H1 (cell line): ENCODE data around the gene SCOC. TPM values are rescaled to one million over a fixed set of nuclear protein-coding genes. Genes with fewer than 3 reads are reported as not detected.

ENCODE experiments used
- CTCF ChIA-PET: fragments of 300-600 bp; sonication (Branson Sonifier 250); formaldehyde crosslinking; loops from one replicate; lab custom pipeline; 2021; ENCODE audit not compliant: partially characterized antibody; lab: Charles Lee
- POLR2A ChIA-PET: fragments of 300-600 bp; sonication (Branson Sonifier 250); formaldehyde crosslinking; loops from one replicate; lab custom pipeline; 2021; ENCODE audit warnings: inconsistent platforms; ENCODE audit not compliant: partially characterized antibody; lab: Charles Lee
- DNase-seq, 2 experiments: peaks; one replicate each; pipeline versions ENCODE4 v3.0.0 to v3.0.0-alpha.2; 2010 to 2022; ENCODE audit warnings: low spot score in 2 of 2, low read depth in 1 of 2, mixed read lengths in 1 of 2
- FAIRE-seq: peaks from 2 replicates; lab custom pipeline; 2011; peaks lifted over from hg19 to GRCh38; lab: Jason Lieb, UNC
- H2AFZ ChIP-seq: 2 replicates; pipeline ENCODE4 v1.8.1; 2012; ENCODE audit warnings: low read length, inconsistent platforms
- H2AK5ac ChIP-seq: 2 replicates; pipeline ENCODE4 v1.6.1; 2013; ENCODE audit warnings: low read depth, low read length
- H2BK120ac ChIP-seq: replicated peaks from 2 replicates; pipeline ENCODE3; 2013; ENCODE audit warnings: low read depth, low read length, inconsistent platforms
- H2BK12ac ChIP-seq: 2 replicates; pipeline ENCODE4 v1.6.1; 2013; ENCODE audit warnings: low read depth, low read length
- H2BK15ac ChIP-seq: 2 replicates; pipeline ENCODE4 v1.6.1; 2013; ENCODE audit warnings: low read length
- H2BK20ac ChIP-seq: 2 replicates; pipeline ENCODE4 v1.6.1; 2013; ENCODE audit warnings: low read length
- H2BK5ac ChIP-seq: 2 replicates; pipeline ENCODE4 v1.6.1; 2013; ENCODE audit warnings: low read depth, low read length
- H3K14ac ChIP-seq: 2 replicates; pipeline ENCODE4 v1.6.1; 2013; ENCODE audit warnings: inconsistent platforms; ENCODE audit not compliant: insufficient read length
- H3K18ac ChIP-seq: 2 replicates; pipeline ENCODE4 v1.6.1; 2013; ENCODE audit warnings: low read length; ENCODE audit errors: extremely low read depth
- H3K23ac ChIP-seq: 2 replicates; pipeline ENCODE4 v1.6.1; 2013; ENCODE audit warnings: inconsistent platforms; ENCODE audit not compliant: insufficient read length
- H3K23me2 ChIP-seq: 2 replicates; pipeline ENCODE4 v1.6.1; 2013; ENCODE audit warnings: low read depth, low read length
- H3K27ac ChIP-seq: 2 replicates; pipeline ENCODE4 v1.6.1; 2011; ENCODE audit warnings: low read depth, low read length, inconsistent platforms
- H3K27me3 ChIP-seq, 4 experiments: replicated peaks in 1 of 4; 1 replicate in 1 of 4; 2 replicates in 3 of 4; pipeline versions ENCODE4 v1.6.1 to v1.8.1; 2011 to 2013; ENCODE audit warnings: low read length in 3 of 4, mild to moderate bottlenecking in 3 of 4, inconsistent platforms in 2 of 4, mixed read lengths in 2 of 4, moderate library complexity in 1 of 4; ENCODE audit not compliant: control insufficient read depth in 3 of 4, insufficient read depth in 3 of 4; ENCODE audit errors: extremely low read depth in 1 of 4
- H3K36me3 ChIP-seq, 4 experiments: 2 replicates each; pipeline versions ENCODE4 v1.6.1 to v1.8.1; 2011 to 2013; ENCODE audit warnings: mild to moderate bottlenecking in 4 of 4, low read length in 3 of 4, moderate library complexity in 2 of 4, control low read depth in 1 of 4, inconsistent platforms in 1 of 4; ENCODE audit not compliant: insufficient read depth in 4 of 4, control insufficient read depth in 2 of 4
- H3K4ac ChIP-seq: replicated peaks from 2 replicates; pipeline ENCODE3; 2013; ENCODE audit warnings: low read length, low read depth, mixed read lengths, inconsistent platforms; ENCODE audit not compliant: insufficient read length
- H3K4me1 ChIP-seq, 4 experiments: replicated peaks in 1 of 4; 1 replicate in 1 of 4; 2 replicates in 3 of 4; pipeline versions ENCODE4 v1.6.1 to v1.8.1; 2011 to 2013; ENCODE audit warnings: low read length in 3 of 4, inconsistent platforms in 2 of 4, mixed read lengths in 1 of 4; ENCODE audit not compliant: insufficient read depth in 4 of 4, control insufficient read depth in 3 of 4
- H3K4me2 ChIP-seq, 2 experiments: 2 replicates each; pipeline versions ENCODE4 v1.6.1 to v1.8.1; 2011 to 2013; ENCODE audit warnings: low read depth in 2 of 2, low read length in 2 of 2, control low read depth in 1 of 2, inconsistent platforms in 1 of 2, mild to moderate bottlenecking in 1 of 2; ENCODE audit not compliant: insufficient read depth in 1 of 2
- H3K4me3 ChIP-seq, 4 experiments: fragments of 200-600, 300-600 bp in 1 of 4; sonication (generic), shearing (Covaris generic), sonication (Bioruptor Twin) in 1 of 4; 2 replicates each; pipeline versions ENCODE4 v1.5.1 to v1.8.1; 2011 to 2016; ENCODE audit warnings: low read length in 4 of 4, low read depth in 3 of 4, control low read depth in 2 of 4, inconsistent platforms in 2 of 4, mild to moderate bottlenecking in 2 of 4, mixed read lengths in 1 of 4, moderate library complexity in 1 of 4; ENCODE audit not compliant: insufficient read depth in 2 of 4; ENCODE audit errors: extremely low read depth in 1 of 4
- H3K56ac ChIP-seq: replicated peaks from 2 replicates; pipeline ENCODE3; 2013; ENCODE audit warnings: low read depth, mild to moderate bottlenecking, mixed read lengths, low read length, inconsistent platforms; ENCODE audit not compliant: insufficient read length
- H3K79me1 ChIP-seq: 2 replicates; pipeline ENCODE4 v1.6.1; 2013; ENCODE audit warnings: low read depth, low read length, control low read depth
- H3K79me2 ChIP-seq, 2 experiments: 2 replicates each; pipeline versions ENCODE4 v1.6.1 to v1.8.1; 2012 to 2013; ENCODE audit warnings: low read length in 2 of 2, mild to moderate bottlenecking in 2 of 2, inconsistent platforms in 1 of 2; ENCODE audit not compliant: insufficient read depth in 2 of 2, control insufficient read depth in 1 of 2
- H3K9ac ChIP-seq, 4 experiments: replicated peaks in 1 of 4; 1 replicate in 1 of 4; 2 replicates in 3 of 4; pipeline versions ENCODE4 v1.6.1 to v1.8.1; 2011 to 2013; ENCODE audit warnings: low read depth in 3 of 4, low read length in 3 of 4, control low read depth in 2 of 4, mild to moderate bottlenecking in 2 of 4, moderate library complexity in 2 of 4, inconsistent platforms in 1 of 4; ENCODE audit errors: extremely low read depth in 1 of 4
- H3K9me3 ChIP-seq, 2 experiments: 2 replicates each; pipeline versions ENCODE4 v1.6.1 to v1.8.1; 2012 to 2013; ENCODE audit warnings: mild to moderate bottlenecking in 2 of 2, moderate library complexity in 2 of 2, control low read depth in 1 of 2, inconsistent platforms in 1 of 2, low read depth in 1 of 2, low read length in 1 of 2, mixed read lengths in 1 of 2; ENCODE audit not compliant: insufficient read depth in 2 of 2
- H4K20me1 ChIP-seq, 2 experiments: replicated peaks in 1 of 2; 2 replicates each; pipeline versions ENCODE3 to v1.8.1; 2011 to 2013; ENCODE audit warnings: inconsistent platforms in 2 of 2, low read length in 2 of 2, mild to moderate bottlenecking in 1 of 2; ENCODE audit not compliant: insufficient read depth in 2 of 2, control insufficient read depth in 1 of 2
- H4K5ac ChIP-seq: 2 replicates; pipeline ENCODE4 v1.6.1; 2013; ENCODE audit warnings: low read length, low read depth, mixed read lengths, inconsistent platforms; ENCODE audit not compliant: insufficient read length
- H4K8ac ChIP-seq: 2 replicates; pipeline ENCODE4 v1.8.0; 2013; ENCODE audit warnings: mild to moderate bottlenecking, moderate library complexity, low read length, inconsistent platforms; ENCODE audit not compliant: insufficient read depth; ENCODE audit errors: extremely low read depth
- H4K91ac ChIP-seq: replicated peaks from 2 replicates; pipeline ENCODE3; 2013; ENCODE audit warnings: low read length, mixed read lengths, inconsistent platforms; ENCODE audit not compliant: insufficient read length
- CBX5 ChIP-seq: fragments of 300-800, 300-1000 bp; sonication (generic); IDR thresholded peaks from 2 replicates; pipeline ENCODE4 v1.7.1; 2016; ENCODE audit warnings: antibody characterized with exemption, low read length, low read depth
- CHD1 ChIP-seq: IDR thresholded peaks from 2 replicates; pipeline ENCODE4 v1.6.1; 2012; ENCODE audit warnings: low read depth, low read length, improper control_type of control experiment
- E2F6 ChIP-seq: IDR thresholded peaks from 2 replicates; pipeline ENCODE4 v1.6.1; 2012; ENCODE audit warnings: inconsistent platforms
- KDM1A ChIP-seq: fragments of 200-600, 300-600 bp; sonication (generic); IDR thresholded peaks from 2 replicates; pipeline ENCODE4 v1.7.1; 2016; ENCODE audit warnings: mild to moderate bottlenecking, low read length, borderline replicate concordance
- PHF8 ChIP-seq: fragments of 200-600 bp; sonication (generic); conservative IDR thresholded peaks from 2 replicates; pipeline ENCODE4 v1.7.1; 2012; ENCODE audit warnings: low read depth, mild to moderate bottlenecking, inconsistent platforms, low read length, moderate library complexity
- RAD21 ChIP-seq, 2 experiments: IDR thresholded peaks in 1 of 2; conservative IDR thresholded peaks in 1 of 2; 2 replicates each; pipeline ENCODE4 v1.6.1; 2011; ENCODE audit warnings: low read depth in 2 of 2, low read length in 2 of 2, improper control_type of control experiment in 1 of 2, inconsistent platforms in 1 of 2, mild to moderate bottlenecking in 1 of 2, moderate library complexity in 1 of 2
- RBBP5 ChIP-seq: IDR thresholded peaks from 2 replicates; pipeline ENCODE4 v1.7.1; 2012; ENCODE audit warnings: low read depth, mild to moderate bottlenecking, inconsistent platforms, low read length, moderate library complexity, borderline replicate concordance
- SP1 ChIP-seq: IDR thresholded peaks from 2 replicates; pipeline ENCODE4 v1.6.1; 2011; ENCODE audit warnings: low read depth, low read length
- YY1 ChIP-seq: IDR thresholded peaks from 2 replicates; pipeline ENCODE4 v1.6.1; 2011; ENCODE audit warnings: low read depth, mild to moderate bottlenecking, low read length
- ZNF274 ChIP-seq: IDR thresholded peaks from 2 replicates; pipeline ENCODE4 v1.7.0; 2012; ENCODE audit warnings: low read length, borderline replicate concordance; ENCODE audit errors: extremely low read depth
- WGBS, 2 experiments: shearing (Covaris generic) in 1 of 2; methylation state at CpG; one replicate each; pipeline versions ENCODE4 v1.1.6 to v1.1.7; 2013 to 2015; ENCODE audit warnings: low lambda C conversion rate in 2 of 2, mixed read lengths in 2 of 2, inconsistent platforms in 1 of 2, low coverage in 1 of 2, missing lambda C conversion rate in 1 of 2; ENCODE audit not compliant: insufficient replicate concordance in 2 of 2, insufficient coverage in 1 of 2, insufficient read length in 1 of 2; ENCODE audit errors: extremely low coverage in 1 of 2, missing lambda C conversion rate in 1 of 2; 5-methylcytosine and 5-hydroxymethylcytosine counted together
- polyA plus RNA-seq, 7 experiments: library from polyadenylated mRNA; depleted of rRNA in 3 of 7; stranded (reverse) in 5 of 7; unstranded in 2 of 7; fragments of >200 nt in 5 of 7; fragments of 200-250 nt in 2 of 7; gene quantifications; 1 replicate in 5 of 7; 2 replicates in 1 of 7; 4 replicates in 1 of 7; pipeline versions ENCODE4 v1.2.1 to v1.2.3, GENCODE V29; 2011 to 2013; ENCODE audit warnings: missing spikeins in 2 of 7, mixed read lengths in 2 of 7
- total RNA-seq: library from RNA; stranded (reverse); fragmentation: NEBNext Ultra II Directional; extraction: Animal tissue kit (Norgen Biotek cat#: 25700); gene quantifications from 2 replicates; pipeline ENCODE4 v1.2.1, GENCODE V29; 2021

The SCOC gene
- total and polyA plus RNA-seq, 2 of the 8 experiments (the other 6 are each of a cell fraction or from before 2014, with no cell fraction given) = 12.1 to 33.4 TPM

GRCh38 chr4:140367738-140368137, 5.7 kb upstream of the SCOC start:
- 80% methylated on average over 2 of the region's 2 CpGs; no CpG with 5 or more reads in 1 of the 2 experiments for WGBS, 2 experiments
- H4K8ac ChIP-seq = no peak overlapping the region
- no peak overlapping the region for H3K4ac ChIP-seq
- no peak overlapping the region for H3K18ac ChIP-seq
- H2AFZ ChIP-seq = no peak overlapping the region
- H3K9me3 ChIP-seq = no peaks in the 10 kb centered on the region
- H2BK15ac ChIP-seq = no peak overlapping the region
- H4K91ac ChIP-seq = no peak overlapping the region
- H3K79me1 ChIP-seq = no peaks in the 10 kb centered on the region
- H2BK12ac ChIP-seq = no peak overlapping the region
- no peak for TF ChIP-seq RBBP5
- no peak for TF ChIP-seq RAD21 (IDR thresholded peaks at IDR 0.05 in 1 of 2, conservative IDR thresholded peaks at IDR 0.05 in 1 of 2; ENCODE audit: low read depth in 2 of 2, low read length in 2 of 2)
- TF ChIP-seq PHF8 = no peak
- TF ChIP-seq E2F6 = no peak
- TF ChIP-seq YY1 = no peak
- TF ChIP-seq KDM1A = no peak
- no peak for TF ChIP-seq CHD1
- no peak for TF ChIP-seq ZNF274
- no peak for TF ChIP-seq SP1
- no peak for TF ChIP-seq CBX5
- H4K5ac ChIP-seq = no peak overlapping the region
- H3K79me2 ChIP-seq = no peaks in the 10 kb centered on the region
- no peak for DNase-seq
- ChIA-PET POLR2A (no interaction called here), CTCF (interaction anchor here (0.8 to 2.6 kb wide), 6 partner anchors 8 to 710 kb away, joined by 3 to 33 read pairs (median 4); partner anchors contain the start of gene CLGN)
- H2BK120ac ChIP-seq = no peak overlapping the region
- no peak overlapping the region for H3K4me2 ChIP-seq
- no peak overlapping the region for H3K14ac ChIP-seq
- no peaks in the 10 kb centered on the region; the same call in 1 of the 2 replicates for H3K23me2 ChIP-seq
- no peak overlapping the region for H2BK5ac ChIP-seq
- FAIRE-seq = no peak
- no peaks in the 10 kb centered on the region for H4K20me1 ChIP-seq
- no peak overlapping the region for H3K4me3 ChIP-seq
- H2BK20ac ChIP-seq = no peak overlapping the region
- H3K27me3 ChIP-seq = 0 out of 7 replicates have a peak, but pooled peaks cover 0 to 2% (median 0%) of the 10 kb centered on the region in 4 experiments
- no peak overlapping the region for H3K56ac ChIP-seq
- no peak overlapping the region for H2AK5ac ChIP-seq
- no peak overlapping the region for H3K27ac ChIP-seq
- H3K9ac ChIP-seq = no peak overlapping the region
- no peaks in the 10 kb centered on the region for H3K36me3 ChIP-seq
- H3K23ac ChIP-seq = no peak overlapping the region
- H3K4me1 ChIP-seq = peaks cover 0 to 4% (median 0%) of the 10 kb centered on the region in 4 experiments; a peak in 1 of 7 replicates
